ENCODE results near the gene LEMD2. TPM values are rescaled to one million over a fixed set of nuclear protein-coding genes. Genes with fewer than 3 reads are reported as not detected.

LEMD2 gene
- total RNA-seq, 1 experiment from 2014 or later: 75.8 TPM

DNA sequence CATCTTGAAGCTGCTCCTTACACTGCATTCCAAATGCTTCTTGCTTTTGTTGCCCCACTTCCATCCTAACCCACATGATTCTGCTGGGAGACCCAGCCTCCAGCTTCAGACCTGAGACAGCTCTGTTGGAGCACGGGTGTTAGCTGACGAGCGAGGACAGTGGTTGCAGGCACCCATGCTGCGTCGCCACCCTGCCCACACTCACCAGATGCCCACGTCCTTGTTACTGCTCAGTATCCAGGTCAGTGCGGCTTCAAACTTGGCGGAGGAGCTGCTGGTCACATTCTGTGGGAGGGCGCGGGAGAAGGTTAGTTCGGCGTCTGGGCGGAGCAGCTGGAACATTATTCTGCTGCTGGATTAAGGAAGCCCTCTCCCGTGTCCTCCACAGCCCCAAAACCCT lies 9.0 kb downstream of the LEMD2 start:
- H3K9me3 ChIP-seq (ENCODE audit: low read depth, low read length, poor library complexity, severe bottlenecking): no peaks in the 10 kb centered on the region
- TF ChIP-seq, protein P1, sequence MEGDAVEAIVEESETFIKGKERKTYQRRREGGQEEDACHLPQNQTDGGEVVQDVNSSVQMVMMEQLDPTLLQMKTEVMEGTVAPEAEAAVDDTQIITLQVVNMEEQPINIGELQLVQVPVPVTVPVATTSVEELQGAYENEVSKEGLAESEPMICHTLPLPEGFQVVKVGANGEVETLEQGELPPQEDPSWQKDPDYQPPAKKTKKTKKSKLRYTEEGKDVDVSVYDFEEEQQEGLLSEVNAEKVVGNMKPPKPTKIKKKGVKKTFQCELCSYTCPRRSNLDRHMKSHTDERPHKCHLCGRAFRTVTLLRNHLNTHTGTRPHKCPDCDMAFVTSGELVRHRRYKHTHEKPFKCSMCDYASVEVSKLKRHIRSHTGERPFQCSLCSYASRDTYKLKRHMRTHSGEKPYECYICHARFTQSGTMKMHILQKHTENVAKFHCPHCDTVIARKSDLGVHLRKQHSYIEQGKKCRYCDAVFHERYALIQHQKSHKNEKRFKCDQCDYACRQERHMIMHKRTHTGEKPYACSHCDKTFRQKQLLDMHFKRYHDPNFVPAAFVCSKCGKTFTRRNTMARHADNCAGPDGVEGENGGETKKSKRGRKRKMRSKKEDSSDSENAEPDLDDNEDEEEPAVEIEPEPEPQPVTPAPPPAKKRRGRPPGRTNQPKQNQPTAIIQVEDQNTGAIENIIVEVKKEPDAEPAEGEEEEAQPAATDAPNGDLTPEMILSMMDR (conservative IDR thresholded peaks at IDR 0.05; ENCODE audit: low read depth, low read length): no peak
- TF ChIP-seq EZH2 (IDR thresholded peaks at IDR 0.05; ENCODE audit: borderline replicate concordance, low read depth, low read length, poor library complexity, severe bottlenecking): no peak
- intact Hi-C loops (cut with micrococcal nuclease; ENCODE audit: unreplicated experiment): no loop called here
- no peak overlapping the region for H3K4me3 ChIP-seq (ENCODE audit: low read depth, low read length, poor library complexity, severe bottlenecking)
- H3K36me3 ChIP-seq (ENCODE audit: insufficient read depth, low read length, poor library complexity, severe bottlenecking): peaks cover 92% of the 10 kb centered on the region
- ChIA-PET CTCF (interaction anchor here (1.1 kb wide), 1 partner anchor 8 kb away, joined by 3 read pairs; no protein-coding TSS in a partner anchor), POLR2A (ENCODE audit: low non-redundant PET) (no interaction called here)
- H3K4me1 ChIP-seq (ENCODE audit: insufficient read depth, low read length, poor library complexity, severe bottlenecking): peaks cover 8% of the 10 kb centered on the region
- no TSS peak for BruUV-seq (replicated peaks)
- no peak for DNase-seq (ENCODE audit: low spot score)
- no peaks in the 10 kb centered on the region for H3K27me3 ChIP-seq (replicated peaks; ENCODE audit: insufficient read depth, low read depth, low read length, poor library complexity)
- H3K27ac ChIP-seq (ENCODE audit: low read depth, low read length, poor library complexity, severe bottlenecking): no peak overlapping the region

DNA sequence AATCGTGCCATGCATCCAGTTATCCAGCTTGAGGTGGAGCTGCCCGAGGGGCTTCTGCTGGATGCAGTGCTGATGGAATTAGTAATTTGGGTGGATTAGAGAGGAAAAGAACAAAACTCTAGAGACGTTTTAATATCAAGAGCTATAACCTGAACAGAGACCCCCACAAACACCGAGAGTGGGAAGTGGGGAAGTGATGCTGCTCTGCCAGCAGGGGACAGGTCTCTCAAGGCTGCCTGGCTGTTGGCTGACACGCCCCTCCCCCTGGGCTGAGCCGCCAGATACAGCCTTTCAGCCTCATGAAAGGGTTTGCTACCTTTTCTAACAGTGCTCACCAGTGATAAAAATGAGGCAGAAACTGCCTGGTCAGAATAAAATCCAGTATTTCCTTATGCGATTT lies 9.6 kb downstream of the LEMD2 start:
- no peak for DNase-seq (ENCODE audit: low spot score)
- Histone ChIP-seq H3K4me3 (ENCODE audit: low read depth, low read length, poor library complexity, severe bottlenecking) (no peak overlapping the region), H3K9me3 (ENCODE audit: low read depth, low read length, poor library complexity, severe bottlenecking) (no peaks in the 10 kb centered on the region), H3K27me3 (replicated peaks; ENCODE audit: insufficient read depth, low read depth, low read length, poor library complexity) (no peaks in the 10 kb centered on the region), H3K27ac (ENCODE audit: low read depth, low read length, poor library complexity, severe bottlenecking) (no peak overlapping the region), H3K36me3 (ENCODE audit: insufficient read depth, low read length, poor library complexity, severe bottlenecking) (peaks cover 96% of the 10 kb centered on the region), H3K4me1 (ENCODE audit: insufficient read depth, low read length, poor library complexity, severe bottlenecking) (peaks cover 8% of the 10 kb centered on the region)
- BruUV-seq (replicated peaks): no TSS peak
- POLR2A ChIA-PET (ENCODE audit: low non-redundant PET): no interaction called here
- intact Hi-C loops (cut with micrococcal nuclease; ENCODE audit: unreplicated experiment): no loop called here
- CTCF ChIA-PET: interaction anchor here (0.6 to 1.3 kb wide), 4 partner anchors 8 to 269 kb away, joined by 3 to 9 read pairs (median 3); no protein-coding TSS in a partner anchor
- no peak for TF ChIP-seq EZH2 (IDR thresholded peaks at IDR 0.05; ENCODE audit: borderline replicate concordance, low read depth, low read length, poor library complexity, severe bottlenecking)
- TF ChIP-seq, protein P1 (conservative IDR thresholded peaks at IDR 0.05; ENCODE audit: low read depth, low read length): peak; percentile 30; the same call in 1 of the 2 replicates

DNA sequence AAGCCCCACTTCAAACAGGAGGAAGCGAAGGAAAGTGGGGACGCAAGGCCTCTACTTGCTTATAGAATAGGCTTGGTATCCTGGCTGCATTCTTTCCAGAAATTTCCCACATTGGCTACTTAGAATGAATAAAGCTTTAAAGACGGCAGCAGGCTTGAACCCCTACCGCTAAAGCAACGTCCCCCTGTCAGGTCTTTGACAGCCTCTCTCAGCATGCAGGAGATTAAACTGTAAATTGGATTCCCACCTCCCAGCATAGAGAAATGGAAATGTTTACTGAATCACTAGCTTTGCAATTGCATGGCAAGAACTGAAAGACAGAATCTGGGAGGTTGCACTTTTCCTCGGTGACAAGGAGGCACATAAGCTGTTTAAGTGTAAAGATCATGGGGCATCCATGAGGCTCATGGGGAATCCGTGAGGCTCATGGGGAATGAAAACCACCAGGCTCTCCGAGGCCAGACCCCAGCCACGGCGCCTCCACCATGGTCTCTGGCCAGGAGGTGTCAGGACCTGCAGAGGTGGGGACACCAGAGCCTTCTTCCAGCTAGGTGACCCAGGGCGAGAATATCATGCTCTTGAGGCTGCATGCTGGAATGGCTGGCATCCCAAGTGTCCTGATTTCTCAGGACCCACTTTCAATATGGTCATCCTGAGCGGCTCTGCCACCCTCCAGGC lies 10.3 kb downstream of the LEMD2 start:
- ChIA-PET CTCF (interaction anchor here (0.6 to 1.3 kb wide), 3 partner anchors 119 to 270 kb away, joined by 3 to 9 read pairs (median 3); no protein-coding TSS in a partner anchor), POLR2A (ENCODE audit: low non-redundant PET) (no interaction called here)
- Histone ChIP-seq H3K27ac (ENCODE audit: low read depth, low read length, poor library complexity, severe bottlenecking) (peak overlapping the region; percentile 47), H3K27me3 (replicated peaks; ENCODE audit: insufficient read depth, low read depth, low read length, poor library complexity) (no peaks in the 10 kb centered on the region), H3K4me3 (ENCODE audit: low read depth, low read length, poor library complexity, severe bottlenecking) (no peak overlapping the region), H3K36me3 (ENCODE audit: insufficient read depth, low read length, poor library complexity, severe bottlenecking) (peaks cover 94% of the 10 kb centered on the region), H3K9me3 (ENCODE audit: low read depth, low read length, poor library complexity, severe bottlenecking) (no peaks in the 10 kb centered on the region), H3K4me1 (ENCODE audit: insufficient read depth, low read length, poor library complexity, severe bottlenecking) (peaks cover 11% of the 10 kb centered on the region)
- intact Hi-C loops (cut with micrococcal nuclease; ENCODE audit: unreplicated experiment): no loop called here
- TF ChIP-seq EZH2 (IDR thresholded peaks at IDR 0.05; ENCODE audit: borderline replicate concordance, low read depth, low read length, poor library complexity, severe bottlenecking): no peak
- TF ChIP-seq, protein P1 (conservative IDR thresholded peaks at IDR 0.05; ENCODE audit: low read depth, low read length): no peak
- DNase-seq (ENCODE audit: low spot score): no peak
- BruUV-seq (replicated peaks): no TSS peak
